ENCODE results near the gene GABRG2.
A peak's percentile ranks its signal among the peaks of the same experiment; 100 is the strongest.

GABRG2 gene

DNA sequence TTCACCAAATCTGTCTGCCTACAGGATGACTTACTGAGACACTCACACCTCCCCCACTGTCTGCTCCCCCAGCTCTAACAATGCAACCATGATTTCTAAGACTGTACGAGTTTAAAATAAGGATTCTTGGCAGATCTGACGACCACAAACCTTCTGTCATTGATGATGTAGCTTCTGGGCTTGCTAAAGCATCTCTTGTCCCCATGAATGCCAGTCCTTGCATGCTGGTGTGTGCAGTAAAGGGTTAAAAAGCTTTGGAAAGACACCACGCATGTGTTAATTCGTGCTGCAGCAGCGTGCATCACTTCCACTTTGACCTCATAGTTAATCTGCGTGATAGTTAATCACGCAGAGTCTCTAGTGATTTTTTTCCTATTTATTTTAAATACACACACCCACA, 411 bp upstream of the GABRG2 start:
- H3K4me3 Mint-ChIP-seq = no peak overlapping the region
- no peaks in the 10 kb centered on the region for H3K36me3 Mint-ChIP-seq (ENCODE audit: low read depth)
- H3K9me3 Mint-ChIP-seq = no peaks in the 10 kb centered on the region
- peaks cover 34% of the 10 kb centered on the region for H3K27me3 Mint-ChIP-seq (ENCODE audit: low read depth, poor library complexity)
- H3K27ac Mint-ChIP-seq = no peak overlapping the region
- H3K4me1 Mint-ChIP-seq = no peaks in the 10 kb centered on the region
- DNase-seq = no peak
- TF ChIP-seq, protein P1, sequence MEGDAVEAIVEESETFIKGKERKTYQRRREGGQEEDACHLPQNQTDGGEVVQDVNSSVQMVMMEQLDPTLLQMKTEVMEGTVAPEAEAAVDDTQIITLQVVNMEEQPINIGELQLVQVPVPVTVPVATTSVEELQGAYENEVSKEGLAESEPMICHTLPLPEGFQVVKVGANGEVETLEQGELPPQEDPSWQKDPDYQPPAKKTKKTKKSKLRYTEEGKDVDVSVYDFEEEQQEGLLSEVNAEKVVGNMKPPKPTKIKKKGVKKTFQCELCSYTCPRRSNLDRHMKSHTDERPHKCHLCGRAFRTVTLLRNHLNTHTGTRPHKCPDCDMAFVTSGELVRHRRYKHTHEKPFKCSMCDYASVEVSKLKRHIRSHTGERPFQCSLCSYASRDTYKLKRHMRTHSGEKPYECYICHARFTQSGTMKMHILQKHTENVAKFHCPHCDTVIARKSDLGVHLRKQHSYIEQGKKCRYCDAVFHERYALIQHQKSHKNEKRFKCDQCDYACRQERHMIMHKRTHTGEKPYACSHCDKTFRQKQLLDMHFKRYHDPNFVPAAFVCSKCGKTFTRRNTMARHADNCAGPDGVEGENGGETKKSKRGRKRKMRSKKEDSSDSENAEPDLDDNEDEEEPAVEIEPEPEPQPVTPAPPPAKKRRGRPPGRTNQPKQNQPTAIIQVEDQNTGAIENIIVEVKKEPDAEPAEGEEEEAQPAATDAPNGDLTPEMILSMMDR (IDR thresholded peaks at IDR 0.05) = no peak

DNA sequence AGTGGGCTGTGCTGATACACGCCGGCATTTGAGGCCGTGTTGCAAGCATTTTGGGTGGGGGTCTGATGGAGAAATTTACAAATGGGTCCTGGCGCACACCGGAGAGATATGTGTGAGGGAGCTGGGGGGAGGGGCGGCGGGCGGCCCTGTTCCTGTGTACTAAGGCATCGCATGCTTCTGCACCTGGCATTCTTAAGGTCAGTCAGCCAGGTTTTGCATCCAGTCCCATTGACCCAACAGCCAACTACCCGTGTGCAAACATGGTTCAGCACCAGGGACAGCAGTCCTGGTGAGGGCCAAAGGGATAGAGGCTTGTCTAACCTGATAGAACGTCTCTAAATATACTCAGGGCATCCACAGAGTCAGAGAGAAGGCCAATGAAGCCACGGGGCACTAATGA, 839 bp downstream of the GABRG2 start:
- no peaks in the 10 kb centered on the region for H3K36me3 Mint-ChIP-seq (ENCODE audit: low read depth)
- H3K9me3 Mint-ChIP-seq = no peaks in the 10 kb centered on the region
- H3K27me3 Mint-ChIP-seq (ENCODE audit: low read depth, poor library complexity) = peaks cover 34% of the 10 kb centered on the region
- TF ChIP-seq, protein P1 (IDR thresholded peaks at IDR 0.05) = no peak
- no peak overlapping the region for H3K4me3 Mint-ChIP-seq
- DNase-seq = peak; percentile 89
- no peaks in the 10 kb centered on the region for H3K4me1 Mint-ChIP-seq
- no peak overlapping the region for H3K27ac Mint-ChIP-seq

DNA sequence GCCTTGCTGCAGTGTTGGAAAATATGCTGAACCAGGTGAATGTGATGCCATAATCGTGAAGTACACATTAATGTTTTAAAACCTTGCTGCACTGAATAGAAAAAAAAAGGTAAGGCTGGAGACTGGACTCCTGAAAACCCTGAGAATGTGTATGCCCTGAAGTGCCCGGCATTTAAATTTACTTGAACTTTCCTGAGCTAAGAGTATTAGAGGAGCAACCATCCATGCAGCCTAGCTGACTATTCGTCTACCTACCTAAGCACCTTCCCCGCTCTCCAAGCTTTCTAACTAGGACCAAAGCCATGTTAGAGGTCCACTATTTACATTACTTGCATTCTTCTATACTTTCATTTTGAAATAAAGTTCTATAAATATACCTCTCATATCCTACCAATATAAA, 1.4 kb downstream of the GABRG2 start:
- Mint-ChIP-seq H3K4me3 (no peak overlapping the region), H3K27ac (no peak overlapping the region), H3K36me3 (ENCODE audit: low read depth) (no peaks in the 10 kb centered on the region), H3K4me1 (no peaks in the 10 kb centered on the region), H3K27me3 (ENCODE audit: low read depth, poor library complexity) (peaks cover 34% of the 10 kb centered on the region), H3K9me3 (no peaks in the 10 kb centered on the region)
- DNase-seq = no peak
- TF ChIP-seq, protein P1 (IDR thresholded peaks at IDR 0.05) = no peak

DNA sequence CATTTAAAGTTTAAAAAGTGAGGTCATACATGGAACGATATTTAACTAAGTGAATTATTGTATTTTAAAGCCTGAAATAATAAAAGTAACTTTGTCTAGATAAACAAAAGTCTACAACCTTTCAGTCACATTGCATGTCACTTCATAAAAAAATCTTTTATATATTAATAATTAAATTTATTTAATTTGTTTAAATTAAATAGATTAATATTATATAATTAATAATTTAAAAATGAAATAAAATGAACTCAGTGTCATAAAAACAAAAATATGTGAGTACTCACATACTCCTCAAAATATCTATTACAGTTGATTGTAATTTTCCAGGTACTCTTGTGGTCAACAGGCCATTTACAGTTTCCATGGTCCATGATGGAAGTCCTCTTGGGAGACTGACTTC, 11.2 kb downstream of the GABRG2 start:
- no peak overlapping the region for H3K4me3 Mint-ChIP-seq
- no peak for DNase-seq
- no peaks in the 10 kb centered on the region for H3K9me3 Mint-ChIP-seq
- no peaks in the 10 kb centered on the region for H3K4me1 Mint-ChIP-seq
- H3K27ac Mint-ChIP-seq = no peak overlapping the region
- no peaks in the 10 kb centered on the region for H3K27me3 Mint-ChIP-seq (ENCODE audit: low read depth, poor library complexity)
- TF ChIP-seq, protein P1 (IDR thresholded peaks at IDR 0.05) = no peak
- H3K36me3 Mint-ChIP-seq (ENCODE audit: low read depth) = no peaks in the 10 kb centered on the region

DNA sequence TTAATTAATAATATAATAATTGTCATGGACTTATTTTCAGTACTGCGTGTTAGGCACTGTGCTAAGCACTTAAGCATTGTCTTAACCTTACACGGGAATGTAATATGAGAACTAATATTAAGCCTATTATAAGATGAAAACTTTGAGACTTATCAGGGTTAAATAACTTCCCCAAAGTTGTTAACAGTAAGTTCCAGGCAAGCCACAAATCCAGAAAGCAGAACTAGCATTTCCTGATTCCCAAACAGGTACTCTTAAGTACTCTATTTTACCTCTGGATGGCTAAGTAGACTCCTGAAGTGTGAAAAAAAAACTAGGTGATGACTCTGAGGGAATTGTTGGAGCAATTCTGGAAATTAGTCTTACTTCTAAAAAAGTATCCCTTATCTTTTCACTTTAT, 23.8 kb downstream of the GABRG2 start:
- Mint-ChIP-seq H3K27ac (no peak overlapping the region), H3K36me3 (ENCODE audit: low read depth) (no peaks in the 10 kb centered on the region)
- TF ChIP-seq, protein P1 (IDR thresholded peaks at IDR 0.05) = no peak

DNA sequence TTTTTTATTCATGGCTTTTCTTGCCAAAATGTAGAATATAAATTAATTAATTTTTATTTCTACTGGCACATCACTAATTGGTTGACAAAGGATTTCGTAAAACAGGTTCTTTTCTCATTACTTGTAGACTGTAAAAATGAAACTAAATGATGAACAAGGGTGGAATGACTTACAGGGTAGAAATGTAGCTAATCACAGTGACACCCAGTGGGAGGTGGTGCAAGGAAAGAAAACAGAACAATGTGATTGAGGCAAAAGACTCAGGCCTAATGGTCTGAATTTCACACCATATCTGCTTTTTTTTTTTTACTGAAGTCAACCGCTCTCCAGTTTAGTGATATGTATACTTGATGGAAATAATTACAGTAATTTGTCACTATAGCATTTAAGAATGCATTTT, 28.9 kb downstream of the GABRG2 start:
- Mint-ChIP-seq H3K27me3 (ENCODE audit: low read depth, poor library complexity) (no peaks in the 10 kb centered on the region), H3K9me3 (no peaks in the 10 kb centered on the region), H3K36me3 (ENCODE audit: low read depth) (no peaks in the 10 kb centered on the region), H3K4me3 (no peak overlapping the region), H3K27ac (no peak overlapping the region), H3K4me1 (no peaks in the 10 kb centered on the region)
- DNase-seq = no peak
- TF ChIP-seq, protein P1 (IDR thresholded peaks at IDR 0.05) = no peak

More for the DNA sequence above, 23.8 kb downstream of the GABRG2 start:
- Mint-ChIP-seq H3K9me3 (no peaks in the 10 kb centered on the region), H3K4me3 (no peak overlapping the region), H3K27me3 (ENCODE audit: low read depth, poor library complexity) (no peaks in the 10 kb centered on the region), H3K4me1 (no peaks in the 10 kb centered on the region)
- DNase-seq = no peak

Measured in nephron progenitor cell (in vitro differentiated cells).